ENCODE measurements around the gene SLC25A27.

SLC25A27 gene

DNA sequence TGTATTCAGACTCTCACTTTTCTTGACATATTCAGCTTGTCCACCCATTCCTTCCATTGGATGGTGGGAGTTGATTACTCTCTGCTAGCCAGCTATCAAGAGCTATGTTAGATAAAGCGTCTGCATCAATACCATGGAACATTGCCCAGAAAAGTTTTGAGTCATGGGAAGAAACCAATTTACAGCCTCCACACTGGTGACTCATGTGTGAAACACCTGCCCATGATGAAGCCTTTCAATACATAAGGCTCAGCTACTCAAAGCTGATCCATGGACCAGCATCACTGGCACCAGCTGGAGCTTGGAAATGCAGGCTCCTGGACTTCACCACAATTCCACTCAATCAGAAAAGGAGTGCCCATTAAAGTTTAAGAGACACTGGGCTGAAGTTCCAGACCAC, 66.3 kb downstream of the SLC25A27 start:
- Histone ChIP-seq H3K27ac (ENCODE audit: low read depth, low read length, severe bottlenecking) (no peak overlapping the region), H3K9me3 (ENCODE audit: control insufficient read depth, low read length) (no peaks in the 10 kb centered on the region), H3K4me3 (ENCODE audit: extremely low read depth, insufficient read depth, low read length, poor library complexity, severe bottlenecking) (no peak overlapping the region), H3K4me1 (ENCODE audit: control insufficient read depth, insufficient read depth, low read length, poor library complexity, severe bottlenecking) (no peaks in the 10 kb centered on the region), H3K36me3 (ENCODE audit: control insufficient read depth, insufficient read depth, low read length) (no peaks in the 10 kb centered on the region)
- 67 to 100% methylated on average over 1 of the region's 1 CpG for WGBS, 2 experiments (ENCODE audit: insufficient coverage in 2 of 2)

GRCh38 chr6:46720401-46720800, 67.6 kb downstream of the SLC25A27 start:
- H3K36me3 ChIP-seq (ENCODE audit: control insufficient read depth, insufficient read depth, low read length), result no peaks in the 10 kb centered on the region
- no peak overlapping the region for H3K27ac ChIP-seq (ENCODE audit: low read depth, low read length, severe bottlenecking)
- WGBS, 2 experiments (ENCODE audit: insufficient coverage in 2 of 2), result no CpG with 5 or more reads among the region's 1 CpG

More at GRCh38 chr6:46720401-46720800, 67.6 kb downstream of the SLC25A27 start:
- no peaks in the 10 kb centered on the region for H3K4me1 ChIP-seq (ENCODE audit: control insufficient read depth, insufficient read depth, low read length, poor library complexity, severe bottlenecking)
- no peak overlapping the region for H3K4me3 ChIP-seq (ENCODE audit: extremely low read depth, insufficient read depth, low read length, poor library complexity, severe bottlenecking)
- H3K9me3 ChIP-seq (ENCODE audit: control insufficient read depth, low read length), result no peaks in the 10 kb centered on the region
